IPS DF 6.9 (cell line): ENCODE data around the gene POLG2.
"Not testable (repeated sequence)": the region's sequence is repeated elsewhere in the genome, so short reads cannot be mapped to it uniquely, and the experiment has no call there.

Experiments
- DNase-seq: peaks from one replicate; pipeline ENCODE4 v3.0.0-alpha.2; 2013; ENCODE audit warnings: low read depth, low spot score
- H3K27ac ChIP-seq: one replicate; pipeline ENCODE4 v1.5.1; 2013; ENCODE audit warnings: low read length, control low read depth
- H3K27me3 ChIP-seq: 2 replicates; pipeline ENCODE4 v1.6.1; 2013; ENCODE audit warnings: mild to moderate bottlenecking, low read length; ENCODE audit not compliant: control insufficient read depth, insufficient read depth
- H3K36me3 ChIP-seq: 2 replicates; pipeline ENCODE4 v1.6.1; 2013; ENCODE audit warnings: low read length; ENCODE audit not compliant: control insufficient read depth, insufficient read depth
- H3K4me1 ChIP-seq: 2 replicates; pipeline ENCODE4 v1.6.1; 2013; ENCODE audit warnings: low read length; ENCODE audit not compliant: control insufficient read depth, insufficient read depth
- H3K4me3 ChIP-seq: 2 replicates; pipeline ENCODE4 v1.5.1; 2013; ENCODE audit warnings: mild to moderate bottlenecking, low read length
- H3K9me3 ChIP-seq: 2 replicates; pipeline ENCODE4 v1.6.1; 2013; ENCODE audit warnings: low read length, inconsistent platforms; ENCODE audit not compliant: control insufficient read depth, insufficient read depth
- WGBS: extraction: QIAGEN DNeasy Blood & Tissue Kit; methylation state at CpG from one replicate; pipeline ENCODE4 v1.1.7; 2013; ENCODE audit warnings: mixed read lengths, missing lambda C conversion rate; ENCODE audit not compliant: insufficient read length, insufficient coverage; 5-methylcytosine and 5-hydroxymethylcytosine counted together

The POLG2 gene

DNA sequence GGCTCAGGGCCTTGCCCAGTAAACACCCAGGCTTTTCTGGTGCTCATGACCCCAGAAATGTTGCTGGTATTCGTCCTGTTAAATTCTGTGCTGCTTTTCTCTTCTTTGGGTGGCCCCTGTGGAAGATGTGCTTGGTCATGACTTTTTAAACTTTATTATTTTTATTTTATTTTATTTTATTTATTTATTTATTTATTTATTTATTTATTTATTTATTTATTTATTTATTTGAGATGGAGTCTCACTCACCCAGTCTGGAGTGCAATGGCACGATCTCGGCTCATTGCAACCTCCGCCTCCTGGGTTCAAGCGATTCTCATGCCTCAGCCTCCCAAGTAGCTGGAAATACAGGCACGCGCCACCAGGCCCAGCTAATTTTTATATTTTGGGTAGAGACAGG, 37.0 kb downstream of the POLG2 start:
- H3K36me3 ChIP-seq, DNase-seq, H3K9me3 ChIP-seq, H3K4me1 ChIP-seq, H3K27ac ChIP-seq, H3K4me3 ChIP-seq, H3K27me3 ChIP-seq: not testable (repeated sequence)
- WGBS = no CpG with 5 or more reads among the region's 7 CpGs

DNA sequence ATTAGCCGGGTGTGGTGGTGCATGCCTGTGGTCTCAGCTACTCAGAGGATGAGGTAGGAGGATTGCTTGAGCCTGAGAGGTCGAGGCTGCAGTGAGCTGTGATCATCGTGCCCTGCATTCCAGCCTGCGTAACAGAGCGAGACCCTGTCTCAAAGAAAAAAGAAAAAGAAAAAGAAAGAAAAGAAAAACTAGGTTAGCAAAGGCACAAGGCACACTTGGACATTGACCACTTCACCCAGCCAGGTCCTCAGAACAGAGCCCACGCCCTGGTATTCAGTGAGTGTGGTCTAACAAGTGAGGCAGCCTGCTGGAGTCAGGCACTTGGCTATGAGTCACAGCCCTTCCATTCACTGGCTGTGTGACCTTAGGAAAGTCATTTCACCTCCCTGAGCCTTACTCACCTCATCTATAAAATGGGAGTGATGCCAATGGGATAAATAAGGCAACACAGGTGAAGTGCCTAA, 37.5 kb downstream of the POLG2 start:
- no peaks in the 10 kb centered on the region for H3K4me1 ChIP-seq
- no CpG with 5 or more reads among the region's 6 CpGs for WGBS
- no peaks in the 10 kb centered on the region for H3K9me3 ChIP-seq
- H3K27me3 ChIP-seq = no peaks in the 10 kb centered on the region
- DNase-seq = no peak
- no peaks in the 10 kb centered on the region for H3K36me3 ChIP-seq
- no peak overlapping the region for H3K4me3 ChIP-seq
- H3K27ac ChIP-seq = no peak overlapping the region

GRCh38 chr17:64458756-64459155, 38.1 kb downstream of the POLG2 start:
- no CpG with 5 or more reads among the region's 8 CpGs for WGBS
- Histone ChIP-seq H3K4me3 (no peak overlapping the region), H3K27ac (no peak overlapping the region), H3K4me1 (no peaks in the 10 kb centered on the region), H3K9me3 (no peaks in the 10 kb centered on the region), H3K27me3 (no peaks in the 10 kb centered on the region), H3K36me3 (no peaks in the 10 kb centered on the region)
- DNase-seq = no peak

GRCh38 chr17:64457156-64457555, 39.7 kb downstream of the POLG2 start:
- H3K9me3 ChIP-seq = no peaks in the 10 kb centered on the region
- no peaks in the 10 kb centered on the region for H3K36me3 ChIP-seq
- no peaks in the 10 kb centered on the region for H3K27me3 ChIP-seq
- no peak overlapping the region for H3K27ac ChIP-seq
- H3K4me3 ChIP-seq = no peak overlapping the region
- H3K4me1 ChIP-seq = no peaks in the 10 kb centered on the region
- DNase-seq = no peak
- no CpG with 5 or more reads among the region's 7 CpGs for WGBS

DNA sequence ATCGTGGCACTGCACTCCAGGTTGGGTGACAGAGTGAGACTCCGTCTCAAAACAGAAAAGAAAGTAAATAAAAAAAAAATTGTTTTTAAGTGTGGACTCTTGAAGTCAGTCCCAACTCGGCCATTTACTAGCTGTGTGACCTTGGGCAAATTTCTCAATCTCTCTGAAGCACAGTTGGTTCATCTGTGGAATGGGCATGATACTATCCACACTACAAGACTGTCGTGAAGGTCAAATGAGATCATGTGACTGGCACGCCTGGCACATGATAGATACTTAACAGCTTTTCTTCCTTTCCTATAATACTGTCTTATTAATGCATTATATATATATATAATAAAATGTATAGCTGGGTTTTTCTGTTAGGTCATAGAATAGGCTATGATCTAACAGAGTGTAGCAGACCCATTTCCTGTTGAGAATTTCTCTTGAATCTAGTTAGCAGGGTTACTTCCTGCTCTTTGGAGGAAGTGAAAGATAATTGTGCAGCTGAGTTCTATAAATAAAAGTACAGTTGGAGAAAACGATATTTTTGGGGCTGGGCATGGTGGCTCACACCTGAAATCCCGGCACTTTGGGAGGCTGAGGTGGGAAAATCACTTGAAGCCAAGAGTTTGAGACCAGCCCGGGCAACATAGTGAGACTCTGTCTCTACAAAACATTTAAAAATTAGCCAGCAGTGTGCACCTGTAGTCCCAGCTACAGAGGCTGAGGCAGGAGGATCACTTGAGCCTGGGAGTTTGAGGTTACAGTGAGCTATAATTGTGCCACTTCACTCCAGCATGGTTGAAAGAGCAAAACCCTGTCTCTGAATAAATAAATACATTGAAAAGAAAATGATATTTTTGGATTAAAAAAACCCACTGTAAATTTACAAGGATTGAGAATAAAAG, 40.6 kb downstream of the POLG2 start:
- no peak overlapping the region for H3K4me3 ChIP-seq
- H3K9me3 ChIP-seq = no peaks in the 10 kb centered on the region
- WGBS = no CpG with 5 or more reads among the region's 8 CpGs
- DNase-seq = no peak
- no peaks in the 10 kb centered on the region for H3K27me3 ChIP-seq
- H3K4me1 ChIP-seq = no peaks in the 10 kb centered on the region
- no peak overlapping the region for H3K27ac ChIP-seq
- no peaks in the 10 kb centered on the region for H3K36me3 ChIP-seq

DNA sequence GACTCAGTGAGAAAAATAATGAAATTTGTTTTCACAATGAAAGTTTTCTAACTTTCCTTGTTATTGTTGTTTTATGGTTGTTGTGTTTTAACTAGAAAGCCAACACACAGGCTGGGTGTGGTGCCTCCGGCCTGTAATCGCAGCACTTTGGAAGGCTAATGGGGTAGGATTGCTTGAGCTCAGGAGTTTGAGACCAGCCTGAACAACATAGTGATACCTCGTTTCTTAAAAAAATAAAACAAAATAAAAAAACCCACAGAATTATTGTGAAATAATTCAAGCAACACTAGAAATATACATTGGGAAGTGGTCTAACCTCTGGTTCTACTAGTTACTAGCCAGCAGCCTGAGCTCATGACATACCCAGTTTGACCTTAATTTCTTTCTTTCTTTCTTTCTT, 47.3 kb downstream of the POLG2 start:
- Histone ChIP-seq H3K4me1 (no peaks in the 10 kb centered on the region), H3K36me3 (no peaks in the 10 kb centered on the region), H3K27me3 (no peaks in the 10 kb centered on the region), H3K9me3 (no peaks in the 10 kb centered on the region), H3K27ac (no peak overlapping the region), H3K4me3 (no peak overlapping the region)
- DNase-seq = no peak
- WGBS = no CpG with 5 or more reads among the region's 3 CpGs

- Histone ChIP-seq H3K4me3 (no peak within 1 kb of the TSS), H3K9me3 (no peaks in the 10 kb centered on the region), H3K27ac (no peak within 1 kb of the TSS), H3K4me1 (no peaks in the 10 kb centered on the region), H3K36me3 (no peaks in the 10 kb centered on the region), H3K27me3 (no peaks in the 10 kb centered on the region)
- DNase-seq = no peak
- no CpG with 5 or more reads among the region's 10 CpGs for WGBS
Observed at GRCh38 chr17:64448665-64449512, 48.0 kb downstream of the POLG2 start, which contains the start of gene MILR1. Gene MILR1 (plus strand): TSS chr17:64449115. CDS start chr17:64449169, 54 bp downstream.

GRCh38 chr17:64447526-64447925, 49.3 kb downstream of the POLG2 start:
- no peaks in the 10 kb centered on the region for H3K4me1 ChIP-seq
- H3K9me3 ChIP-seq = no peaks in the 10 kb centered on the region
- no peaks in the 10 kb centered on the region for H3K27me3 ChIP-seq
- WGBS = no CpG with 5 or more reads among the region's 1 CpG
- H3K36me3 ChIP-seq = no peaks in the 10 kb centered on the region
- no peak overlapping the region for H3K4me3 ChIP-seq
- no peak overlapping the region for H3K27ac ChIP-seq
- DNase-seq = no peak

DNA sequence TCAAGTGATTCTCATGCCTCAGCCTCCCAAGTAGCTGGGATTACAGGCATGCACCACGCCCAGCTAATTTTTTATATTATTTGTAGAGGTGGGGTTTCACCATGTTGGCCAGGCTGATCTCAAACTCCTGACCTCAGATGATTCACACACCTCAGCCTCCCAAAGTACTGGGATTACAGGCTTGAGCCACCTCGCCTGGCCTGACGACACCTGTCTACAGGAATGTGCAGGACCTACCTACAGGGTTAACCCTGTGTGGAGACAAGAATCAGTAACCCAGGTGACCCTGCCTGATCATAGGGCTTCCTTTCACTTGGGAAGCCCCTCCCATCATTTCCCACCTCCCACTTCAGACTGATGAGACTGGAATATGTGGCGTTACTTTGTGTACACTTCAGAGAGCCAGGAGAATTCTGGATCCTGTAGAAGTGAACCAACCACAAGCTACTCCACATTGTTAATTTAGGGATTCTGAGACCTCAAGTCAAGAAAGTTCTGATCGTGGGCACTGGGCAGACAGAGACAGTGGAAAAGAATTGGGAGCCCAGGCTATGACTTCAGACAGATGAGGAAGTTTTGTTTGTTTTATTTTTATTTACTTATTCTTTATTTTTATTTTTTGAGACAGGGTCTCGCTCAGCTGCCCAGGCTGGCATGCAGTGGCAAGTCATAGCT, 53.6 kb downstream of the POLG2 start:
- no CpG with 5 or more reads among the region's 6 CpGs for WGBS
- Histone ChIP-seq H3K27me3 (no peaks in the 10 kb centered on the region), H3K27ac (no peak overlapping the region), H3K4me3 (no peak overlapping the region), H3K4me1 (no peaks in the 10 kb centered on the region), H3K36me3 (no peaks in the 10 kb centered on the region), H3K9me3 (peaks cover 2% of the 10 kb centered on the region; the same call in 1 of the 2 replicates)
- no peak for DNase-seq

GRCh38 chr17:64442541-64442971, 54.3 kb downstream of the POLG2 start:
- H3K9me3 ChIP-seq = peaks cover 6% of the 10 kb centered on the region
- no peaks in the 10 kb centered on the region for H3K36me3 ChIP-seq
- no CpG with 5 or more reads among the region's 3 CpGs for WGBS
- no peak for DNase-seq
- no peak overlapping the region for H3K27ac ChIP-seq
- no peaks in the 10 kb centered on the region for H3K4me1 ChIP-seq
- H3K27me3 ChIP-seq = no peaks in the 10 kb centered on the region
- H3K4me3 ChIP-seq = no peak overlapping the region
